ENCODE results near the gene UNK.

UNK gene

GRCh38 chr17:75832652-75833400, 48.2 kb downstream of the UNK start:
- no peak for TF ChIP-seq TAF1 (IDR thresholded peaks at IDR 0.05; ENCODE audit: borderline replicate concordance, insufficient read depth, low read length)
- TF ChIP-seq POLR2AphosphoS5 (IDR thresholded peaks at IDR 0.05; ENCODE audit: low read depth, low read length): peak; percentile 49
- TF ChIP-seq FOXP2 (optimal IDR thresholded peaks at IDR 0.05; ENCODE audit: borderline replicate concordance, extremely low read depth, extremely low read length, insufficient read depth): no peak

- TF ChIP-seq FOXP2 (optimal IDR thresholded peaks at IDR 0.05; ENCODE audit: borderline replicate concordance, extremely low read depth, extremely low read length, insufficient read depth) (no peak), TAF1 (IDR thresholded peaks at IDR 0.05; ENCODE audit: borderline replicate concordance, insufficient read depth, low read length) (no peak), SIN3A (IDR thresholded peaks at IDR 0.05; ENCODE audit: borderline replicate concordance, insufficient read depth, low read length) (no peak), REST (IDR thresholded peaks at IDR 0.05; ENCODE audit: insufficient read depth in 1 of 2, low read depth in 2 of 2, low read length in 2 of 2) (no peak), POLR2AphosphoS5 (IDR thresholded peaks at IDR 0.05; ENCODE audit: low read depth, low read length) (no peak)
Measured at GRCh38 chr17:75834279-75834920, 49.8 kb downstream of the UNK start.

- TF ChIP-seq TAF1 (IDR thresholded peaks at IDR 0.05; ENCODE audit: borderline replicate concordance, insufficient read depth, low read length) (no peak), REST (IDR thresholded peaks at IDR 0.05; ENCODE audit: insufficient read depth in 1 of 2, low read depth in 2 of 2, low read length in 2 of 2) (no peak), POLR2AphosphoS5 (IDR thresholded peaks at IDR 0.05; ENCODE audit: low read depth, low read length) (no peak), FOXP2 (optimal IDR thresholded peaks at IDR 0.05; ENCODE audit: borderline replicate concordance, extremely low read depth, extremely low read length, insufficient read depth) (no peak), SIN3A (IDR thresholded peaks at IDR 0.05; ENCODE audit: borderline replicate concordance, insufficient read depth, low read length) (no peak)
Measured at GRCh38 chr17:75834928-75835653, 50.5 kb downstream of the UNK start.

- TF ChIP-seq REST (IDR thresholded peaks at IDR 0.05; ENCODE audit: insufficient read depth in 1 of 2, low read depth in 2 of 2, low read length in 2 of 2) (no peak), SIN3A (IDR thresholded peaks at IDR 0.05; ENCODE audit: borderline replicate concordance, insufficient read depth, low read length) (no peak), FOXP2 (optimal IDR thresholded peaks at IDR 0.05; ENCODE audit: borderline replicate concordance, extremely low read depth, extremely low read length, insufficient read depth) (no peak), TAF1 (IDR thresholded peaks at IDR 0.05; ENCODE audit: borderline replicate concordance, insufficient read depth, low read length) (no peak), POLR2AphosphoS5 (IDR thresholded peaks at IDR 0.05; ENCODE audit: low read depth, low read length) (no peak)
Measured at GRCh38 chr17:75835654-75835987, 51.0 kb downstream of the UNK start.

GRCh38 chr17:75836605-75837004, 52.0 kb downstream of the UNK start:
- no peak for TF ChIP-seq FOXP2 (optimal IDR thresholded peaks at IDR 0.05; ENCODE audit: borderline replicate concordance, extremely low read depth, extremely low read length, insufficient read depth)
- TF ChIP-seq TAF1 (IDR thresholded peaks at IDR 0.05; ENCODE audit: borderline replicate concordance, insufficient read depth, low read length): no peak
- TF ChIP-seq SIN3A (IDR thresholded peaks at IDR 0.05; ENCODE audit: borderline replicate concordance, insufficient read depth, low read length): no peak
- no peak for TF ChIP-seq POLR2AphosphoS5 (IDR thresholded peaks at IDR 0.05; ENCODE audit: low read depth, low read length)
- TF ChIP-seq REST (IDR thresholded peaks at IDR 0.05; ENCODE audit: insufficient read depth in 1 of 2, low read depth in 2 of 2, low read length in 2 of 2): no peak
